ENCODE data around the gene STK33. TPM values are rescaled to one million over a fixed set of nuclear protein-coding genes. Genes with fewer than 3 reads are reported as not detected.

STK33 gene
- total and polyA plus RNA-seq, 2 of the 13 experiments (the other 11 are each of a cell fraction or from before 2014, with no cell fraction given) = 2.7 to 12.6 TPM

- in situ Hi-C loops (cut with HindIII; ENCODE audit: extremely low pct_ligation_motif_present, low pct_unique_long_range_greater_than_20kb) (no loop called here), intact Hi-C loops (cut with micrococcal nuclease; ENCODE audit: unreplicated experiment) (no loop called here)
- Histone ChIP-seq H4K20me1 (ENCODE audit: insufficient read depth, low read length) (no peaks in the 10 kb centered on the region), H3K9me3 (ENCODE audit: low read length) (peaks cover 12% of the 10 kb centered on the region), H3K27me3 (ENCODE audit: control insufficient read depth in 1 of 2, insufficient read depth in 2 of 2, low read length in 2 of 2) (no peaks in the 10 kb centered on the region), H3K36me3 (replicated peaks in 1 of 2; ENCODE audit: control insufficient read depth in 1 of 2, insufficient read depth in 2 of 2, low read length in 2 of 2) (no peaks in the 10 kb centered on the region), H3K27ac (ENCODE audit: extremely low read length, insufficient read depth, low read length) (no peak overlapping the region), H2AFZ (ENCODE audit: low read length) (no peak overlapping the region), H3K4me2 (ENCODE audit: low read depth, low read length) (no peak overlapping the region), H3K9ac (ENCODE audit: insufficient read depth, low read depth, low read length) (no peak overlapping the region), H3K4me3 (replicated peaks in 1 of 3; ENCODE audit: insufficient read depth in 1 of 3, low read depth in 2 of 3, low read length in 3 of 3) (no peak overlapping the region), H3K4me1 (ENCODE audit: insufficient read depth, low read length) (no peaks in the 10 kb centered on the region), H3K79me2 (ENCODE audit: insufficient read depth, low read length) (no peaks in the 10 kb centered on the region)
- ATAC-seq (no peak), FAIRE-seq (no peak), DNase-seq (ENCODE audit: low spot score) (no peak)
- ChIA-PET POLR2A (no interaction called here), CTCF (ENCODE audit: low intra/inter-chr PET ratio, low total read pairs) (no interaction called here)
- TF ChIP-seq ZNF652 (CRISPR knock-in tag; IDR thresholded peaks at IDR 0.05; ENCODE audit: borderline replicate concordance, low read depth) (no peak), RFX5 (IDR thresholded peaks at IDR 0.05; ENCODE audit: low read depth, low read length) (no peak), SNAPC4 (CRISPR knock-in tag; IDR thresholded peaks at IDR 0.05) (no peak), CREM (IDR thresholded peaks at IDR 0.05) (no peak), CREM (CRISPR knock-in tag; IDR thresholded peaks at IDR 0.05) (no peak)
- 55% methylated on average over 4 of the region's 4 CpGs for WGBS (ENCODE audit: low lambda C conversion rate)
- no TSS peak for BruUV-seq (replicated peaks)
Measured at GRCh38 chr11:8558436-8558835, 35.6 kb downstream of the STK33 start.
